Loucy (cell line): Measurements from ENCODE around the gene OCEL1.

Experiments
- EZH2phosphoT487 ChIP-seq: fragments of 200-600 bp; IDR thresholded peaks from 2 replicates; pipeline ENCODE4 v1.6.1; 2018; ENCODE audit warnings: antibody characterized with exemption, mild to moderate bottlenecking, moderate library complexity, borderline replicate concordance
- TF ChIP-seq, protein P1 (sequence below): fragments of 200-600 bp; sonication (generic); conservative IDR thresholded peaks from 2 replicates; pipeline ENCODE4 v1.5.1; 2014; ENCODE audit warnings: mild to moderate bottlenecking, antibody characterized with exemption, low read length

DNA sequence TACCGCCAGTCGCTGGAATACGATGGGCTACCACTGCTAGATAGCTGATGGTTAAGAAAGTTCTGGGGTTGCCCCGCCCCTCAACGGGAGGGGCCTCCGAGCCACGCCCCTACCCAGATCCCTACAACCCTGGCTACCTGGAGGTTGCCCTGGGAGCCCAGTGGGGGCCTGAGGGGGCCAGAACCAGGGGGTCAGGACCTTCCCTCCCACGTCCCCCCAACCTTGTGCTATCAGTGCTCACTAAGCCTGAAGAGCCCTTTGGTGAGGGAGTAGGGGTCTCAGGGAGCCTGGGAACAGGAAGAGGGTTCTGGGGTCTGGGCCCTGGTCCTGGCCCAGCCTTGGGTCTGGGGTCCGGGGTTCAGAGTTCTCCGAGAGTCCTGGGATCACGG, 8.9 kb downstream of the OCEL1 start:
- TF ChIP-seq, protein P1, sequence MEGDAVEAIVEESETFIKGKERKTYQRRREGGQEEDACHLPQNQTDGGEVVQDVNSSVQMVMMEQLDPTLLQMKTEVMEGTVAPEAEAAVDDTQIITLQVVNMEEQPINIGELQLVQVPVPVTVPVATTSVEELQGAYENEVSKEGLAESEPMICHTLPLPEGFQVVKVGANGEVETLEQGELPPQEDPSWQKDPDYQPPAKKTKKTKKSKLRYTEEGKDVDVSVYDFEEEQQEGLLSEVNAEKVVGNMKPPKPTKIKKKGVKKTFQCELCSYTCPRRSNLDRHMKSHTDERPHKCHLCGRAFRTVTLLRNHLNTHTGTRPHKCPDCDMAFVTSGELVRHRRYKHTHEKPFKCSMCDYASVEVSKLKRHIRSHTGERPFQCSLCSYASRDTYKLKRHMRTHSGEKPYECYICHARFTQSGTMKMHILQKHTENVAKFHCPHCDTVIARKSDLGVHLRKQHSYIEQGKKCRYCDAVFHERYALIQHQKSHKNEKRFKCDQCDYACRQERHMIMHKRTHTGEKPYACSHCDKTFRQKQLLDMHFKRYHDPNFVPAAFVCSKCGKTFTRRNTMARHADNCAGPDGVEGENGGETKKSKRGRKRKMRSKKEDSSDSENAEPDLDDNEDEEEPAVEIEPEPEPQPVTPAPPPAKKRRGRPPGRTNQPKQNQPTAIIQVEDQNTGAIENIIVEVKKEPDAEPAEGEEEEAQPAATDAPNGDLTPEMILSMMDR = no peak
- TF ChIP-seq EZH2phosphoT487 = no peak
